T47D (cell line): Measurements from ENCODE around the gene LGMN.
"Not testable (repeated sequence)": the region's sequence is repeated elsewhere in the genome, so short reads cannot be mapped to it uniquely, and the experiment has no call there.

Experiments used
- DNase-seq, 2 experiments: peaks; one replicate each; pipeline versions ENCODE4 v3.0.0 to v3.0.0-alpha.2; 2011 to 2012; ENCODE audit warnings: low read depth in 1 of 2, low spot score in 1 of 2
- JUND ChIP-seq: IDR thresholded peaks from 2 replicates; pipeline ENCODE4 v1.6.1; 2012; ENCODE audit warnings: low read depth
- in situ Hi-C: cut with HindIII; loops from 2 replicates; pipeline ENCODE4 v1.10.0; 2016; ENCODE audit warnings: low sequenced_read_pairs, low pct_unique_long_range_greater_than_20kb

The LGMN gene

GRCh38 chr14:92780444-92781232, 32.2 kb upstream of the LGMN start:
- DNase-seq = no peak
- in situ Hi-C loops = no loop called here
- TF ChIP-seq JUND = no peak

- in situ Hi-C loops = not testable (repeated sequence)
- peak in 1 of 2 experiments; percentile 68 for DNase-seq
Measured at GRCh38 chr14:92778868-92779565, 30.6 kb upstream of the LGMN start.

GRCh38 chr14:92775292-92775691, 26.9 kb upstream of the LGMN start:
- DNase-seq, in situ Hi-C loops: not testable (repeated sequence)

- in situ Hi-C loops = no loop called here
- no peak for TF ChIP-seq JUND
- DNase-seq = no peak
Measured at GRCh38 chr14:92774572-92774971, 26.1 kb upstream of the LGMN start.

- in situ Hi-C loops = no loop called here
- TF ChIP-seq JUND = no peak
- DNase-seq = no peak
Measured at GRCh38 chr14:92770484-92770883, 22.1 kb upstream of the LGMN start.

- in situ Hi-C loops = no loop called here
- no peak for DNase-seq
- no peak for TF ChIP-seq JUND
Measured at GRCh38 chr14:92768795-92769194, 20.4 kb upstream of the LGMN start.

- in situ Hi-C loops, DNase-seq: not testable (repeated sequence)
Measured at GRCh38 chr14:92768236-92768635, 19.8 kb upstream of the LGMN start.

GRCh38 chr14:92763666-92764631, 15.5 kb upstream of the LGMN start:
- in situ Hi-C loops = not testable (repeated sequence)
- DNase-seq = peak in 1 of 2 experiments; percentile 48

GRCh38 chr14:92760524-92760805, 12.0 kb upstream of the LGMN start:
- TF ChIP-seq JUND = no peak
- in situ Hi-C loops = no loop called here

GRCh38 chr14:92759679-92760523, 11.5 kb upstream of the LGMN start:
- in situ Hi-C loops = no loop called here
- DNase-seq = no peak
- TF ChIP-seq JUND = no peak

More at GRCh38 chr14:92760524-92760805, 12.0 kb upstream of the LGMN start:
- DNase-seq = no peak

- TF ChIP-seq JUND = no peak
- DNase-seq = peak in 1 of 2 experiments; percentile 97
- in situ Hi-C loops = no loop called here
Measured at GRCh38 chr14:92759300-92759678, 10.9 kb upstream of the LGMN start.

- in situ Hi-C loops = no loop called here
- no peak for DNase-seq
- TF ChIP-seq JUND = no peak
Measured at GRCh38 chr14:92756446-92756845, 8.0 kb upstream of the LGMN start.
